ENCODE data around the gene COPE. TPM values are rescaled to one million over a fixed set of nuclear protein-coding genes. Genes with fewer than 3 reads are reported as not detected.

Gene COPE
- total and polyA plus RNA-seq, 2 donors (not counting 1 experiment from before 2014, with no cell fraction given): 154 to 279 TPM

DNA sequence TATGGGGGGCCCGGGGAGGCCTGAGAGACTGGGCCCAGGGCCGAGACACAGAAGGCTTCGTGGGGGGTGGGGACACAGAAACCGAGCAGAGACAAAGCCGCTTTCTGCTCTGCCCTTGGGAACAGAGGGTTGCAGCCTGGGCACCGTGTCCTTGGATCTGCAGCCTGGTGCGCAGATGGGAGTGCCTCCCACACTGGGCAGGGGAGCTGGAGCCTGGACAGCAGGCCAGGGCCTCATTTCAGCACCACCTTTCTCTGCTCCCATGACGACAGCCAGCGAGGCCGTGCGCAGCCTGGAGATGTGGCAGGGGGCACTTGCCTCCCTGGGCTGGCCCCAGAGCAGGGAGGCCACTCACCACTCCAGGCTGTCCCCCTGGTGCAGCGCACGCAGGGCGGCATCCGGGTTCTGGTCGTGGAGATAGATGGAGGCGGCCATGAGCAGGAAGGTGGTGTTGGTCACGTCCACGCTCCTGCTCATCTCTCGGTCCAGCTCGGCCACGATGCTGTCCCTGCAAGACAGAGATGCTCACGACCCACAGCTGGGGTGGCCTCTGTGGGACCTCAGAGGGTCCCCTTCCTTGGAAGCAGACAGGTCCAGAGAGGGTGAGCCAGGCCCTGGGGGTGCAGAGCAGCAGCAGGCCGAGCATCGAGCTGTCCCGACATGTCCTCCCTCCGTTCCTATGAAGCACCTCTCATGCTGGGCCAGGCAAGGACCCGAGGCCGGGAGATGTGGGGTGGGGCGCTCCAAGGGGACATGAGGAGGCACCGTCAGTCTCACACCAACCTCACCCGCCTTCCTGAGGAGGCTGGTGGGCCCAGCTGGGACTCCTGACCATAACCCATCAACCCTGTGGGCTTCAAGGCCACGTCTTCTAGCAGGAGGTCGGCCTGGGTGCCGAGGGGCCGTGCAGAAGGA, 12.3 kb downstream of the COPE start:
- H3K27me3 ChIP-seq (replicated peaks in 1 of 4; ENCODE audit: control extremely low read depth in 1 of 4, control insufficient read depth in 3 of 4, insufficient read depth in 4 of 4, low read length in 3 of 4): no peaks in the 10 kb centered on the region
- peaks cover 27% of the 10 kb centered on the region for H3K79me2 ChIP-seq (ENCODE audit: control insufficient read depth, insufficient read depth, low read length)
- H3K4me2 ChIP-seq (replicated peaks; ENCODE audit: low read depth, low read length, poor library complexity, severe bottlenecking): no peak overlapping the region
- H3K36me3 ChIP-seq (replicated peaks in 1 of 2; ENCODE audit: control extremely low read depth in 1 of 2, control insufficient read depth in 1 of 2, extremely low read depth in 1 of 2, insufficient read depth in 2 of 2, low read length in 1 of 2): peaks cover 0 to 68% of the 10 kb centered on the region in 2 experiments
- Mint-ChIP-seq H3K9me3 (ENCODE audit: insufficient read depth) (no peaks in the 10 kb centered on the region), H3K27ac (no peak overlapping the region), H3K4me1 (no peaks in the 10 kb centered on the region), H3K4me3 (no peak overlapping the region), H3K27me3 (no peaks in the 10 kb centered on the region)
- H4K20me1 ChIP-seq (ENCODE audit: control insufficient read depth, insufficient read depth, low read length, poor library complexity, severe bottlenecking): peaks cover 62% of the 10 kb centered on the region
- POLR2A ChIA-PET: no interaction called here
- H3K27ac ChIP-seq (ENCODE audit: low read length in 2 of 2): no peak overlapping the region
- DNase-seq (no peak), ATAC-seq (ENCODE audit: low read depth) (no peak)
- no peak overlapping the region for H3K9ac ChIP-seq (ENCODE audit: low read length)
- no peak overlapping the region for H2AFZ ChIP-seq (ENCODE audit: insufficient read depth, low read depth, low read length, poor library complexity, severe bottlenecking)
- peaks cover 0 to 2% (median 0%) of the 10 kb centered on the region in 3 donors for H3K9me3 ChIP-seq (ENCODE audit: control extremely low read depth in 1 of 3, control insufficient read depth in 2 of 3, insufficient read depth in 1 of 3, low read length in 2 of 3)
- no peaks in the 10 kb centered on the region for H3K4me1 ChIP-seq (ENCODE audit: control insufficient read depth in 2 of 2, insufficient read depth in 2 of 2, low read length in 2 of 2)
- intact Hi-C loops (cut with micrococcal nuclease): no loop called here
- H3K4me3 ChIP-seq (ENCODE audit: control extremely low read depth in 1 of 5, extremely low read depth in 1 of 5, insufficient read depth in 1 of 5, low read depth in 2 of 5, low read length in 4 of 5): no peak overlapping the region
- WGBS (ENCODE audit: insufficient coverage): 98% methylated on average over 34 of the region's 36 CpGs
- no peak for TF ChIP-seq EZH2 (IDR thresholded peaks at IDR 0.05; ENCODE audit: borderline replicate concordance, insufficient read depth, low read depth, low read length, poor library complexity, severe bottlenecking)
- TF ChIP-seq CTCF (IDR thresholded peaks at IDR 0.05): no peak
- CTCF ChIA-PET: no interaction called here

All from B cell (primary cell).